H1 (cell line): ENCODE results near the gene KLHL35. TPM values are rescaled to one million over a fixed set of nuclear protein-coding genes. Genes with fewer than 3 reads are reported as not detected.

ENCODE experiments used
- polyA plus RNA-seq, 7 experiments: library from polyadenylated mRNA; depleted of rRNA in 3 of 7; stranded (reverse) in 5 of 7; unstranded in 2 of 7; fragments of >200 nt in 5 of 7; fragments of 200-250 nt in 2 of 7; gene quantifications; 1 replicate in 5 of 7; 2 replicates in 1 of 7; 4 replicates in 1 of 7; pipeline versions ENCODE4 v1.2.1 to v1.2.3, GENCODE V29; 2011 to 2013; ENCODE audit warnings: missing spikeins in 2 of 7, mixed read lengths in 2 of 7
- total RNA-seq: library from RNA; stranded (reverse); fragmentation: NEBNext Ultra II Directional; extraction: Animal tissue kit (Norgen Biotek cat#: 25700); gene quantifications from 2 replicates; pipeline ENCODE4 v1.2.1, GENCODE V29; 2021
- TF ChIP-seq, protein P1 (sequence below): IDR thresholded peaks from 2 replicates; pipeline ENCODE4 v1.6.1; 2011; ENCODE audit warnings: low read length, improper control_type of control experiment

Gene KLHL35
- total and polyA plus RNA-seq, 2 of the 8 experiments (the other 6 are each of a cell fraction or from before 2014, with no cell fraction given), result 0.35 to 0.41 TPM

DNA sequence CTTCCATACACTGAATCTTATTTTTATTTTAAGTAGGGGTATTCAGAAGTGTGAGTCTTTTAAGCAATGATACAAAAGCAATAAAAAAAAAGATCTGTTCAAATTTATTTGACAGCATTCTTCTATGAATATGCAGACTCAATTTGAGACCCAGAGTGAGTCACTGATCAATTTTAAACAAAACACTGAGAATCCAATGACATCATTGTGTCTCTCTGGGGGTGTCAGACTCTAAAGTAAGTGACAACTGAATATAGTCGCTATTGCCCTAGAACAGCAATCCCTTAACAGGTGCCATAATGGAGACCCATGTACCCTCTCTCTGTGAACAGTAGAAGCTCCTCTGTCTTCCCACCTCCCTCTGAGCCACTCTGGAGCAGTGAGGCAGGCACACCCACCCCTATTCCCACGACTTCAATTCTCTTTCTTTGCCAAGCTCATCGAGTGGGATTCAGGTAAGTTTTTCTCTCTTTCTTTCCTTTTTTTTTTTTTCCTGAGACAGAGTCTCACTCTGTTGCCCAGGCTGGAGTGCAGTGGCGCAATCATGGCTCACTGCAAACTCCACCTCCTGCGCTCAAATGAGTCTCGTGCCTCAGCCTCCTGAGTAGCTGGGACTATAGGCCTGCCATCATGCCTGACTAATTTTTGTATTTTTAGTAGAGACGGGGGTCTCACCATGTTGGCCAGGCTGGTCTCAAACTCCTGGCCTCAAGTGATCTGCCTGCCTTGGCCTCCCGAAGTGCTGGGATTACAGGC lies 38.7 kb downstream of the KLHL35 start (continued):
- TF ChIP-seq, protein P1, sequence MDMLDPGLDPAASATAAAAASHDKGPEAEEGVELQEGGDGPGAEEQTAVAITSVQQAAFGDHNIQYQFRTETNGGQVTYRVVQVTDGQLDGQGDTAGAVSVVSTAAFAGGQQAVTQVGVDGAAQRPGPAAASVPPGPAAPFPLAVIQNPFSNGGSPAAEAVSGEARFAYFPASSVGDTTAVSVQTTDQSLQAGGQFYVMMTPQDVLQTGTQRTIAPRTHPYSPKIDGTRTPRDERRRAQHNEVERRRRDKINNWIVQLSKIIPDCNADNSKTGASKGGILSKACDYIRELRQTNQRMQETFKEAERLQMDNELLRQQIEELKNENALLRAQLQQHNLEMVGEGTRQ, result no peak
